GM12878 (cell line): ENCODE measurements around the gene IFNAR1. TPM values are rescaled to one million over a fixed set of nuclear protein-coding genes. Genes with fewer than 3 reads are reported as not detected.

Source experiments
- ATAC-seq: fragments of 200-7000 bp; cut with Tn5 transposase; 3 replicates; pipeline ENCODE4 v1.9.1; 2020; ENCODE audit warnings: mild to moderate bottlenecking, moderate library complexity
- BruUV-seq: library from RNA; stranded (reverse); fragments of 400-500 nt; replicated peaks from 2 replicates; lab custom pipeline; 2021; lab: Mats Ljungman, UMichigan
- CTCF ChIA-PET: fragments of 300-600 bp; sonication (Branson Sonifier 250); formaldehyde crosslinking; extraction: SDS; loops from one replicate; lab custom pipeline; 2021; ENCODE audit warnings: inconsistent platforms; lab: Yijun Ruan, JAX
- POLR2A ChIA-PET: fragments of 350-600 bp; formaldehyde crosslinking; extraction: SDS; loops from one replicate; lab custom pipeline; 2021; ENCODE audit warnings: inconsistent platforms; lab: Charles Lee
- RAD21 ChIA-PET: fragments of 300-600 bp; sonication (Branson Sonifier 250); formaldehyde crosslinking; loops from one replicate; lab custom pipeline; 2023; ENCODE audit warnings: antibody characterized with exemption; ENCODE audit not compliant: unreplicated experiment; lab: Charles Lee
- SMC1A ChIA-PET: fragments of 300-600 bp; sonication (Branson Sonifier 250); formaldehyde crosslinking; loops from one replicate; lab custom pipeline; 2023; ENCODE audit not compliant: unreplicated experiment, uncharacterized antibody; lab: Charles Lee
- DNase-seq: peaks from one replicate; pipeline ENCODE4 v3.0.0-alpha.2; 2011; ENCODE audit warnings: low read depth, low spot score
- FAIRE-seq: peaks from 3 replicates; lab custom pipeline; 2011; peaks lifted over from hg19 to GRCh38; lab: Jason Lieb, UNC
- H2AFZ ChIP-seq: 2 replicates; pipeline ENCODE4 v1.6.0; 2011; ENCODE audit warnings: low read depth, low read length, control low read depth; ENCODE audit not compliant: control insufficient read depth
- H3K27ac ChIP-seq: 2 replicates; pipeline ENCODE4 v1.5.1; 2011; ENCODE audit warnings: control low read depth; ENCODE audit not compliant: control insufficient read depth, insufficient read depth
- H3K27me3 ChIP-seq, 2 experiments: replicated peaks in 1 of 2; 2 replicates each; pipeline versions ENCODE4 v1.6.0 to v1.6.1; 2011; ENCODE audit warnings: low read length in 1 of 2; ENCODE audit not compliant: control insufficient read depth in 2 of 2, insufficient read depth in 2 of 2
- H3K36me3 ChIP-seq, 2 experiments: 2 replicates each; pipeline ENCODE4 v1.5.1; 2011; ENCODE audit warnings: low read length in 1 of 2; ENCODE audit not compliant: control insufficient read depth in 2 of 2, insufficient read depth in 2 of 2
- H3K4me1 ChIP-seq: 2 replicates; pipeline ENCODE4 v1.6.1; 2011; ENCODE audit warnings: mild to moderate bottlenecking, low read length, moderate library complexity, mixed read lengths; ENCODE audit not compliant: control insufficient read depth, insufficient read depth
- H3K4me2 ChIP-seq: 2 replicates; pipeline ENCODE4 v1.6.0; 2011; ENCODE audit warnings: control low read depth; ENCODE audit not compliant: control insufficient read depth, insufficient read depth
- H3K4me3 ChIP-seq: fragments of 200-600 bp; sonication (generic); 2 replicates; pipeline ENCODE4 v1.5.1; 2016
- H3K79me2 ChIP-seq: 2 replicates; pipeline ENCODE4 v1.6.0; 2011; ENCODE audit warnings: low read length; ENCODE audit not compliant: control insufficient read depth, insufficient read depth
- H3K9ac ChIP-seq: 2 replicates; pipeline ENCODE4 v1.8.0; 2011; ENCODE audit warnings: low read length, control low read depth, mixed read lengths; ENCODE audit not compliant: control insufficient read depth, insufficient read depth
- H3K9me3 ChIP-seq: replicated peaks from 3 replicates; pipeline ENCODE4 v1.5.1; 2011; ENCODE audit warnings: mild to moderate bottlenecking, low read length; ENCODE audit not compliant: control insufficient read depth, insufficient read depth
- H4K20me1 ChIP-seq: 2 replicates; pipeline ENCODE4 v1.6.0; 2011; ENCODE audit not compliant: control insufficient read depth, insufficient read depth
- ATF3 ChIP-seq: IDR thresholded peaks from 2 replicates; pipeline ENCODE4 v1.6.1; 2011; ENCODE audit warnings: low read depth, mild to moderate bottlenecking, low read length, moderate library complexity, borderline replicate concordance; ENCODE audit errors: extremely low read depth
- BMI1 ChIP-seq: fragments of 450-650 bp; IDR thresholded peaks from 2 replicates; pipeline ENCODE4 v1.6.1; 2016; ENCODE audit warnings: mild to moderate bottlenecking, moderate library complexity, borderline replicate concordance
- CEBPZ ChIP-seq: fragments of 150-350 bp; IDR thresholded peaks from 2 replicates; pipeline ENCODE4 v1.6.1; 2016; ENCODE audit warnings: low read depth, low read length
- FOS ChIP-seq: IDR thresholded peaks from 3 replicates; pipeline ENCODE4 v1.6.1; 2011; ENCODE audit warnings: borderline replicate concordance; ENCODE audit not compliant: insufficient read length; ENCODE audit errors: extremely low read depth
- FOXK2 ChIP-seq: fragments of 450-650 bp; IDR thresholded peaks from 2 replicates; pipeline ENCODE4 v1.6.1; 2017; ENCODE audit warnings: mild to moderate bottlenecking, moderate library complexity
- MAX ChIP-seq: IDR thresholded peaks from 2 replicates; pipeline ENCODE4 v1.6.1; 2012; ENCODE audit warnings: low read depth, low read length, improper control_type of control experiment
- NBN ChIP-seq: fragments of 450-650 bp; IDR thresholded peaks from 2 replicates; pipeline ENCODE4 v1.6.1; 2016
- NFIC ChIP-seq: IDR thresholded peaks from 2 replicates; pipeline ENCODE4 v1.6.1; 2012; ENCODE audit warnings: low read depth, mild to moderate bottlenecking, inconsistent platforms, low read length, moderate library complexity
- NFYB ChIP-seq: IDR thresholded peaks from 2 replicates; pipeline ENCODE4 v1.6.1; 2011; ENCODE audit warnings: low read depth, mild to moderate bottlenecking, low read length, improper control_type of control experiment, moderate library complexity; ENCODE audit not compliant: insufficient read depth
- NKRF ChIP-seq: fragments of 450-650 bp; conservative IDR thresholded peaks from 2 replicates; pipeline ENCODE4 v1.6.1; 2017; ENCODE audit warnings: mild to moderate bottlenecking, moderate library complexity
- PAX5 ChIP-seq: IDR thresholded peaks from 2 replicates; pipeline ENCODE4 v1.6.1; 2011; ENCODE audit warnings: low read depth, low read length, borderline replicate concordance
- PKNOX1 ChIP-seq: fragments of 450-650 bp; IDR thresholded peaks from 2 replicates; pipeline ENCODE4 v1.6.1; 2016; ENCODE audit warnings: mild to moderate bottlenecking
- POU2F2 ChIP-seq: IDR thresholded peaks from 3 replicates; pipeline ENCODE4 v1.6.1; 2011; ENCODE audit warnings: low read depth, mild to moderate bottlenecking, low read length, borderline replicate concordance
- SMAD1 ChIP-seq: fragments of 450-650 bp; IDR thresholded peaks from 2 replicates; pipeline ENCODE4 v1.6.1; 2018; ENCODE audit warnings: mild to moderate bottlenecking, low read depth; ENCODE audit not compliant: partially characterized antibody
- SPI1 ChIP-seq: IDR thresholded peaks from 2 replicates; pipeline ENCODE4 v1.6.1; 2011; ENCODE audit warnings: low read depth, mild to moderate bottlenecking, low read length, moderate library complexity, borderline replicate concordance; ENCODE audit not compliant: insufficient read depth
- SRF ChIP-seq, 2 experiments: IDR thresholded peaks; 2 replicates each; pipeline ENCODE4 v1.6.1; 2011; ENCODE audit warnings: low read depth in 2 of 2, low read length in 2 of 2, mild to moderate bottlenecking in 1 of 2, moderate library complexity in 1 of 2
- ZNF217 ChIP-seq: fragments of 450-650 bp; IDR thresholded peaks from 2 replicates; pipeline ENCODE4 v1.6.1; 2017; ENCODE audit warnings: antibody characterized with exemption, mild to moderate bottlenecking
- WGBS: methylation state at CpG from one replicate; pipeline ENCODE4 v1.1.6; 2016; ENCODE audit warnings: low lambda C conversion rate; ENCODE audit not compliant: insufficient replicate concordance, insufficient coverage; ENCODE audit errors: missing lambda C conversion rate; 5-methylcytosine and 5-hydroxymethylcytosine counted together
- in situ Hi-C: fragments of 300-500 bp; cut with MboI; formaldehyde crosslinking; loops from 9 replicates; pipeline ENCODE4 v1.14.3; 2018; ENCODE audit warnings: mixed read lengths
- intact Hi-C: fragments of 100-400 bp; cut with micrococcal nuclease; formaldehyde crosslinking; loops from one replicate; pipeline ENCODE4 v1.14.2; 2022; ENCODE audit not compliant: unreplicated experiment
- polyA plus RNA-seq, 11 experiments: library from polyadenylated mRNA; depleted of rRNA in 4 of 11; unstranded in 6 of 11; stranded (reverse) in 5 of 11; fragments of >200 nt; fragmentation: Nextera tagmentation in 4 of 11; fragmentation: Illumina TruSeq in 1 of 11; extraction: Ambion mirVana in 4 of 11; extraction: Trizol in 1 of 11; gene quantifications; 1 replicate in 1 of 11; 2 replicates in 10 of 11; pipeline versions ENCODE4 v1.2.1 to v1.2.3, GENCODE V29; 2011 to 2016; ENCODE audit warnings: inconsistent platforms in 2 of 11, missing spikeins in 2 of 11, low read depth in 1 of 11
- total RNA-seq, 4 experiments: library from RNA; depleted of rRNA in 3 of 4; stranded (reverse); fragments of >200 nt in 3 of 4; fragmentation: Illumina TruSeq in 1 of 4; extraction: Trizol in 1 of 4; gene quantifications; 2 replicates each; pipeline versions ENCODE4 v1.2.1 to v1.2.3, GENCODE V29; 2013 to 2021

Gene IFNAR1
- total and polyA plus RNA-seq, 10 of the 15 experiments (the other 5 are each of a cell fraction or from before 2014, with no cell fraction given) = 12.0 to 62.4 (median 24.6) TPM

GRCh38 chr21:33388188-33388587 is 63.4 kb downstream of the IFNAR1 start:
- no peak overlapping the region for H3K4me3 ChIP-seq
- H3K9ac ChIP-seq = no peak overlapping the region
- intact Hi-C loops (no loop called here), in situ Hi-C loops (no loop called here)
- TF ChIP-seq SRF (IDR thresholded peaks at IDR 0.05; ENCODE audit: low read depth in 2 of 2, low read length in 2 of 2) = 0 out of 4 replicates have a peak, but pooled peaks have one; percentile 9 to 39
- no peak for TF ChIP-seq NFIC
- TF ChIP-seq NBN = no peak
- TF ChIP-seq FOS = no peak
- TF ChIP-seq CEBPZ = no peak
- TF ChIP-seq BMI1 = no peak
- TF ChIP-seq ZNF217 = no peak
- TF ChIP-seq FOXK2 = no peak
- TF ChIP-seq PAX5 = no peak
- TF ChIP-seq PKNOX1 = no peak
- TF ChIP-seq NFYB = no peak
- no peak for TF ChIP-seq ATF3
- no peak for TF ChIP-seq SMAD1
- TF ChIP-seq SPI1 = peak; percentile 18; the same call in 1 of the 2 replicates
- no peak for TF ChIP-seq POU2F2
- no peak for TF ChIP-seq NKRF
- no peak for TF ChIP-seq MAX
- TF ChIP-seq, all 136 proteins: peak for 2
- ChIA-PET CTCF (interaction anchor here (1.3 kb wide), 1 partner anchor 27 kb away, joined by 4 read pairs; no protein-coding TSS in a partner anchor), RAD21 (interaction anchor here (13.8 kb wide), 1 partner anchor 55 kb away, joined by 148 read pairs; no protein-coding TSS in a partner anchor), POLR2A (interaction anchor here (0.9 to 1.6 kb wide), 2 partner anchors 14 to 17 kb away, joined by 3 to 4 read pairs; no protein-coding TSS in a partner anchor), SMC1A (interaction anchor here (1.0 to 6.8 kb wide), 6 partner anchors 8 to 54 kb away, joined by 3 to 72 read pairs (median 4); no protein-coding TSS in a partner anchor)
- H3K4me1 ChIP-seq = peaks cover 17% of the 10 kb centered on the region
- no peaks in the 10 kb centered on the region for H3K36me3 ChIP-seq
- no peaks in the 10 kb centered on the region for H4K20me1 ChIP-seq
- no peak for FAIRE-seq
- no peak for ATAC-seq
- H3K9me3 ChIP-seq = no peaks in the 10 kb centered on the region; the same call in 2 of the 3 replicates
- 12% methylated on average over 4 of the region's 4 CpGs for WGBS
- no peaks in the 10 kb centered on the region for H3K27me3 ChIP-seq
- H3K79me2 ChIP-seq = no peaks in the 10 kb centered on the region
- BruUV-seq = no TSS peak
- H2AFZ ChIP-seq = no peak overlapping the region
- H3K27ac ChIP-seq = no peak overlapping the region
- no peak overlapping the region for H3K4me2 ChIP-seq
- no peak for DNase-seq
